Measurements from ENCODE around the gene PCDHGB3. TPM values are rescaled to one million over a fixed set of nuclear protein-coding genes. Genes with fewer than 3 reads are reported as not detected.
"Not testable (repeated sequence)": the region's sequence is repeated elsewhere in the genome, so short reads cannot be mapped to it uniquely, and the experiment has no call there.

The PCDHGB3 gene
- total RNA-seq, 4 donors from 2014 or later = 0.29 to 2.0 (median 1.2) TPM

- intact Hi-C loops (cut with DNase I; ENCODE audit: low total_unique reads); H3K36me3 ChIP-seq; in situ Hi-C loops (cut with MboI; ENCODE audit: low sequenced_read_pairs in 4 of 4); H3K9me3 ChIP-seq: not testable (repeated sequence)
- DNase-seq (peak in 1 of 2 donors; percentile 41), ATAC-seq (peak; percentile 82 to 86)
- H3K27ac ChIP-seq = peak within 1 kb of the TSS; percentile 59 to 71 (median 67)
- peaks cover 0 to 11% (median 4%) of the 10 kb centered on the region in 3 donors for H3K27me3 ChIP-seq
- H3K4me1 ChIP-seq = peaks cover 9 to 13% of the 10 kb centered on the region in 2 donors
- H3K4me3 ChIP-seq = peak within 1 kb of the TSS; percentile 50 to 58 (median 52)
- peak in 1 of 2 donors; percentile 39 for TF ChIP-seq POLR2A (IDR thresholded peaks at IDR 0.05)
- peak; percentile 60 to 81 (median 66) for TF ChIP-seq CTCF (IDR thresholded peaks at IDR 0.05 in 4 of 5, conservative IDR thresholded peaks at IDR 0.05 in 1 of 5)
These were observed 27.9 kb downstream of the PCDHGB3 start, which contains the start of gene PCDHGB5 for GRCh38 chr5:141397756-141398551. TSS of gene PCDHGB5 (plus strand) at chr5:141397947. CDS start at chr5:141398128, 181 bp downstream.

GRCh38 chr5:141398608-141399007 is 28.6 kb downstream of the PCDHGB3 start:
- peak overlapping the region; percentile 11 to 44 (median 32) for H3K4me3 ChIP-seq
- peaks cover 0 to 11% (median 4%) of the 10 kb centered on the region in 3 donors for H3K27me3 ChIP-seq
- intact Hi-C loops (cut with DNase I; ENCODE audit: low total_unique reads) (no loop called here), in situ Hi-C loops (cut with MboI; ENCODE audit: low sequenced_read_pairs in 4 of 4) (no loop called here)
- ATAC-seq = peak in 1 of 2 donors; percentile 35
- H3K4me1 ChIP-seq = peaks cover 11 to 17% of the 10 kb centered on the region in 2 donors
- H3K9me3 ChIP-seq = peaks cover 0 to 6% (median 0%) of the 10 kb centered on the region in 3 donors
- H3K27ac ChIP-seq = peak overlapping the region in 1 of 4 donors; percentile 15
- TF ChIP-seq POLR2A (IDR thresholded peaks at IDR 0.05) (no peak), CTCF (IDR thresholded peaks at IDR 0.05 in 4 of 5, conservative IDR thresholded peaks at IDR 0.05 in 1 of 5) (peak in 2 of 5 experiments; percentile 14 to 38)
- DNase-seq = no peak
- peaks cover 0 to 4% of the 10 kb centered on the region in 2 donors for H3K36me3 ChIP-seq

GRCh38 chr5:141399555-141400258 is 29.7 kb downstream of the PCDHGB3 start:
- Histone ChIP-seq H3K9me3 (peaks cover 0 to 6% (median 0%) of the 10 kb centered on the region in 3 donors), H3K4me1 (peaks cover 11 to 17% of the 10 kb centered on the region in 2 donors), H3K27ac (no peak overlapping the region), H3K27me3 (peaks cover 0 to 6% (median 4%) of the 10 kb centered on the region in 3 donors), H3K4me3 (peak overlapping the region in 2 of 4 donors; percentile 17 to 44), H3K36me3 (peaks cover 0 to 4% of the 10 kb centered on the region in 2 donors)
- intact Hi-C loops (cut with DNase I; ENCODE audit: low total_unique reads) (no loop called here), in situ Hi-C loops (cut with MboI; ENCODE audit: low sequenced_read_pairs in 4 of 4) (no loop called here)
- TF ChIP-seq POLR2A (IDR thresholded peaks at IDR 0.05) = no peak
- no peak for TF ChIP-seq CTCF (IDR thresholded peaks at IDR 0.05 in 4 of 5, conservative IDR thresholded peaks at IDR 0.05 in 1 of 5)
- DNase-seq = no peak
- no peak for ATAC-seq

GRCh38 chr5:141402553-141403243 is 32.7 kb downstream of the PCDHGB3 start, which contains the start of gene PCDHGA9:
TSS of gene PCDHGA9 (plus strand) at chr5:141402778. CDS start at chr5:141402953, 175 bp downstream.
- intact Hi-C loops (cut with DNase I; ENCODE audit: low total_unique reads) = no loop called here
- DNase-seq = no peak
- H3K4me1 ChIP-seq = peaks cover 14 to 15% of the 10 kb centered on the region in 2 donors
- peak; percentile 55 to 63 for ATAC-seq
- peak within 1 kb of the TSS; percentile 29 to 45 (median 37) for H3K4me3 ChIP-seq
- peak in 4 of 5 experiments; percentile 35 to 46 (median 40) for TF ChIP-seq CTCF (IDR thresholded peaks at IDR 0.05 in 4 of 5, conservative IDR thresholded peaks at IDR 0.05 in 1 of 5)
- no peak for TF ChIP-seq POLR2A (IDR thresholded peaks at IDR 0.05)
- H3K27me3 ChIP-seq = peaks cover 0 to 4% (median 0%) of the 10 kb centered on the region in 3 donors
- peaks cover 0 to 6% (median 0%) of the 10 kb centered on the region in 3 donors for H3K9me3 ChIP-seq
- peaks cover 0 to 4% of the 10 kb centered on the region in 2 donors for H3K36me3 ChIP-seq
- no peak within 1 kb of the TSS for H3K27ac ChIP-seq
- in situ Hi-C loops (cut with MboI; ENCODE audit: low sequenced_read_pairs in 4 of 4) = no loop called here

Measured in gastrocnemius medialis (tissue), 4 donors.